ES-I3 (cell line): ENCODE results near the gene ARMC8.

ENCODE experiments used
- H3K36me3 ChIP-seq: 2 replicates; pipeline ENCODE4 v1.6.1; 2013; ENCODE audit warnings: mild to moderate bottlenecking, low read length, control low read depth, moderate library complexity; ENCODE audit not compliant: insufficient read depth
- H3K4me1 ChIP-seq: 2 replicates; pipeline ENCODE4 v1.6.1; 2013; ENCODE audit warnings: mild to moderate bottlenecking, control low read depth, low read length; ENCODE audit not compliant: insufficient read depth
- H3K9ac ChIP-seq: 2 replicates; pipeline ENCODE4 v1.6.1; 2013; ENCODE audit warnings: low read depth, mild to moderate bottlenecking, low read length, moderate library complexity
- H3K9me3 ChIP-seq: 2 replicates; pipeline ENCODE4 v1.6.1; 2013; ENCODE audit warnings: mild to moderate bottlenecking, low read length, moderate library complexity; ENCODE audit not compliant: control insufficient read depth, insufficient read depth

The ARMC8 gene

GRCh38 chr3:138344754-138345153, 157.7 kb downstream of the ARMC8 start:
- H3K9me3 ChIP-seq: no peaks in the 10 kb centered on the region
- H3K4me1 ChIP-seq: peaks cover 4% of the 10 kb centered on the region; the same call in 1 of the 2 replicates
- no peaks in the 10 kb centered on the region for H3K36me3 ChIP-seq
- no peak overlapping the region for H3K9ac ChIP-seq
